H1 (cell line): ENCODE measurements around the gene TUBE1. TPM values are rescaled to one million over a fixed set of nuclear protein-coding genes. Genes with fewer than 3 reads are reported as not detected.

ENCODE experiments used
- CTCF ChIA-PET: fragments of 300-600 bp; sonication (Branson Sonifier 250); formaldehyde crosslinking; loops from one replicate; lab custom pipeline; 2021; ENCODE audit not compliant: partially characterized antibody; lab: Charles Lee
- POLR2A ChIA-PET: fragments of 300-600 bp; sonication (Branson Sonifier 250); formaldehyde crosslinking; loops from one replicate; lab custom pipeline; 2021; ENCODE audit warnings: inconsistent platforms; ENCODE audit not compliant: partially characterized antibody; lab: Charles Lee
- DNase-seq, 2 experiments: peaks; one replicate each; pipeline versions ENCODE4 v3.0.0 to v3.0.0-alpha.2; 2010 to 2022; ENCODE audit warnings: low spot score in 2 of 2, low read depth in 1 of 2, mixed read lengths in 1 of 2
- FAIRE-seq: peaks from 2 replicates; lab custom pipeline; 2011; peaks lifted over from hg19 to GRCh38; lab: Jason Lieb, UNC
- H2AFZ ChIP-seq: 2 replicates; pipeline ENCODE4 v1.8.1; 2012; ENCODE audit warnings: low read length, inconsistent platforms
- H2AK5ac ChIP-seq: 2 replicates; pipeline ENCODE4 v1.6.1; 2013; ENCODE audit warnings: low read depth, low read length
- H2BK120ac ChIP-seq: replicated peaks from 2 replicates; pipeline ENCODE3; 2013; ENCODE audit warnings: low read depth, low read length, inconsistent platforms
- H2BK12ac ChIP-seq: 2 replicates; pipeline ENCODE4 v1.6.1; 2013; ENCODE audit warnings: low read depth, low read length
- H2BK15ac ChIP-seq: 2 replicates; pipeline ENCODE4 v1.6.1; 2013; ENCODE audit warnings: low read length
- H2BK20ac ChIP-seq: 2 replicates; pipeline ENCODE4 v1.6.1; 2013; ENCODE audit warnings: low read length
- H2BK5ac ChIP-seq: 2 replicates; pipeline ENCODE4 v1.6.1; 2013; ENCODE audit warnings: low read depth, low read length
- H3K14ac ChIP-seq: 2 replicates; pipeline ENCODE4 v1.6.1; 2013; ENCODE audit warnings: inconsistent platforms; ENCODE audit not compliant: insufficient read length
- H3K18ac ChIP-seq: 2 replicates; pipeline ENCODE4 v1.6.1; 2013; ENCODE audit warnings: low read length; ENCODE audit errors: extremely low read depth
- H3K23ac ChIP-seq: 2 replicates; pipeline ENCODE4 v1.6.1; 2013; ENCODE audit warnings: inconsistent platforms; ENCODE audit not compliant: insufficient read length
- H3K23me2 ChIP-seq: 2 replicates; pipeline ENCODE4 v1.6.1; 2013; ENCODE audit warnings: low read depth, low read length
- H3K27ac ChIP-seq: 2 replicates; pipeline ENCODE4 v1.6.1; 2011; ENCODE audit warnings: low read depth, low read length, inconsistent platforms
- H3K27me3 ChIP-seq, 4 experiments: replicated peaks in 1 of 4; 1 replicate in 1 of 4; 2 replicates in 3 of 4; pipeline versions ENCODE4 v1.6.1 to v1.8.1; 2011 to 2013; ENCODE audit warnings: low read length in 3 of 4, mild to moderate bottlenecking in 3 of 4, inconsistent platforms in 2 of 4, mixed read lengths in 2 of 4, moderate library complexity in 1 of 4; ENCODE audit not compliant: control insufficient read depth in 3 of 4, insufficient read depth in 3 of 4; ENCODE audit errors: extremely low read depth in 1 of 4
- H3K36me3 ChIP-seq, 4 experiments: 2 replicates each; pipeline versions ENCODE4 v1.6.1 to v1.8.1; 2011 to 2013; ENCODE audit warnings: mild to moderate bottlenecking in 4 of 4, low read length in 3 of 4, moderate library complexity in 2 of 4, control low read depth in 1 of 4, inconsistent platforms in 1 of 4; ENCODE audit not compliant: insufficient read depth in 4 of 4, control insufficient read depth in 2 of 4
- H3K4ac ChIP-seq: replicated peaks from 2 replicates; pipeline ENCODE3; 2013; ENCODE audit warnings: low read length, low read depth, mixed read lengths, inconsistent platforms; ENCODE audit not compliant: insufficient read length
- H3K4me1 ChIP-seq, 4 experiments: replicated peaks in 1 of 4; 1 replicate in 1 of 4; 2 replicates in 3 of 4; pipeline versions ENCODE4 v1.6.1 to v1.8.1; 2011 to 2013; ENCODE audit warnings: low read length in 3 of 4, inconsistent platforms in 2 of 4, mixed read lengths in 1 of 4; ENCODE audit not compliant: insufficient read depth in 4 of 4, control insufficient read depth in 3 of 4
- H3K4me2 ChIP-seq, 2 experiments: 2 replicates each; pipeline versions ENCODE4 v1.6.1 to v1.8.1; 2011 to 2013; ENCODE audit warnings: low read depth in 2 of 2, low read length in 2 of 2, control low read depth in 1 of 2, inconsistent platforms in 1 of 2, mild to moderate bottlenecking in 1 of 2; ENCODE audit not compliant: insufficient read depth in 1 of 2
- H3K4me3 ChIP-seq, 4 experiments: fragments of 200-600, 300-600 bp in 1 of 4; sonication (generic), shearing (Covaris generic), sonication (Bioruptor Twin) in 1 of 4; 2 replicates each; pipeline versions ENCODE4 v1.5.1 to v1.8.1; 2011 to 2016; ENCODE audit warnings: low read length in 4 of 4, low read depth in 3 of 4, control low read depth in 2 of 4, inconsistent platforms in 2 of 4, mild to moderate bottlenecking in 2 of 4, mixed read lengths in 1 of 4, moderate library complexity in 1 of 4; ENCODE audit not compliant: insufficient read depth in 2 of 4; ENCODE audit errors: extremely low read depth in 1 of 4
- H3K56ac ChIP-seq: replicated peaks from 2 replicates; pipeline ENCODE3; 2013; ENCODE audit warnings: low read depth, mild to moderate bottlenecking, mixed read lengths, low read length, inconsistent platforms; ENCODE audit not compliant: insufficient read length
- H3K79me1 ChIP-seq: 2 replicates; pipeline ENCODE4 v1.6.1; 2013; ENCODE audit warnings: low read depth, low read length, control low read depth
- H3K79me2 ChIP-seq, 2 experiments: 2 replicates each; pipeline versions ENCODE4 v1.6.1 to v1.8.1; 2012 to 2013; ENCODE audit warnings: low read length in 2 of 2, mild to moderate bottlenecking in 2 of 2, inconsistent platforms in 1 of 2; ENCODE audit not compliant: insufficient read depth in 2 of 2, control insufficient read depth in 1 of 2
- H3K9ac ChIP-seq, 4 experiments: replicated peaks in 1 of 4; 1 replicate in 1 of 4; 2 replicates in 3 of 4; pipeline versions ENCODE4 v1.6.1 to v1.8.1; 2011 to 2013; ENCODE audit warnings: low read depth in 3 of 4, low read length in 3 of 4, control low read depth in 2 of 4, mild to moderate bottlenecking in 2 of 4, moderate library complexity in 2 of 4, inconsistent platforms in 1 of 4; ENCODE audit errors: extremely low read depth in 1 of 4
- H3K9me3 ChIP-seq, 2 experiments: 2 replicates each; pipeline versions ENCODE4 v1.6.1 to v1.8.1; 2012 to 2013; ENCODE audit warnings: mild to moderate bottlenecking in 2 of 2, moderate library complexity in 2 of 2, control low read depth in 1 of 2, inconsistent platforms in 1 of 2, low read depth in 1 of 2, low read length in 1 of 2, mixed read lengths in 1 of 2; ENCODE audit not compliant: insufficient read depth in 2 of 2
- H4K20me1 ChIP-seq, 2 experiments: replicated peaks in 1 of 2; 2 replicates each; pipeline versions ENCODE3 to v1.8.1; 2011 to 2013; ENCODE audit warnings: inconsistent platforms in 2 of 2, low read length in 2 of 2, mild to moderate bottlenecking in 1 of 2; ENCODE audit not compliant: insufficient read depth in 2 of 2, control insufficient read depth in 1 of 2
- H4K5ac ChIP-seq: 2 replicates; pipeline ENCODE4 v1.6.1; 2013; ENCODE audit warnings: low read length, low read depth, mixed read lengths, inconsistent platforms; ENCODE audit not compliant: insufficient read length
- H4K8ac ChIP-seq: 2 replicates; pipeline ENCODE4 v1.8.0; 2013; ENCODE audit warnings: mild to moderate bottlenecking, moderate library complexity, low read length, inconsistent platforms; ENCODE audit not compliant: insufficient read depth; ENCODE audit errors: extremely low read depth
- H4K91ac ChIP-seq: replicated peaks from 2 replicates; pipeline ENCODE3; 2013; ENCODE audit warnings: low read length, mixed read lengths, inconsistent platforms; ENCODE audit not compliant: insufficient read length
- ASH2L ChIP-seq: fragments of 200-600, 300-600 bp; sonication (generic); IDR thresholded peaks from one replicate; pipeline ENCODE4 v1.7.1; 2017; ENCODE audit warnings: low read length
- BRCA1 ChIP-seq: IDR thresholded peaks from 2 replicates; pipeline ENCODE4 v1.6.1; 2012; ENCODE audit warnings: low read depth, low read length, improper control_type of control experiment
- CHD1 ChIP-seq: IDR thresholded peaks from 2 replicates; pipeline ENCODE4 v1.6.1; 2012; ENCODE audit warnings: low read depth, low read length, improper control_type of control experiment
- CTBP2 ChIP-seq: IDR thresholded peaks from 2 replicates; pipeline ENCODE4 v1.7.0; 2011; ENCODE audit warnings: borderline replicate concordance, mild to moderate bottlenecking, moderate library complexity, mixed read lengths, low read length; ENCODE audit not compliant: insufficient read depth, insufficient read length
- EP300 ChIP-seq, 2 experiments: IDR thresholded peaks; 1 replicate in 1 of 2; 2 replicates in 1 of 2; pipeline ENCODE4 v1.6.1; 2011 to 2012; ENCODE audit warnings: low read depth in 2 of 2, low read length in 2 of 2, mild to moderate bottlenecking in 2 of 2, borderline replicate concordance in 1 of 2, inconsistent platforms in 1 of 2, moderate library complexity in 1 of 2
- FOSL1 ChIP-seq: IDR thresholded peaks from 2 replicates; pipeline ENCODE4 v1.6.1; 2011; ENCODE audit warnings: mild to moderate bottlenecking, low read depth, low read length, moderate library complexity; ENCODE audit not compliant: insufficient read depth
- JUN ChIP-seq: IDR thresholded peaks from 2 replicates; pipeline ENCODE4 v1.6.1; 2011; ENCODE audit warnings: low read depth, mild to moderate bottlenecking, improper control_type of control experiment, low read length
- KDM1A ChIP-seq: fragments of 200-600, 300-600 bp; sonication (generic); IDR thresholded peaks from 2 replicates; pipeline ENCODE4 v1.7.1; 2016; ENCODE audit warnings: mild to moderate bottlenecking, low read length, borderline replicate concordance
- KDM5A ChIP-seq: fragments of 200-600 bp; IDR thresholded peaks from 2 replicates; pipeline ENCODE4 v1.7.1; 2012; ENCODE audit warnings: mild to moderate bottlenecking, low read length, inconsistent platforms, mixed read lengths
- POU5F1 ChIP-seq: IDR thresholded peaks from 2 replicates; pipeline ENCODE4 v1.6.1; 2011; ENCODE audit warnings: low read depth, mild to moderate bottlenecking, low read length, moderate library complexity
- SIX5 ChIP-seq: IDR thresholded peaks from 2 replicates; pipeline ENCODE4 v1.6.1; 2011; ENCODE audit warnings: mild to moderate bottlenecking, low read depth, low read length
- TBP ChIP-seq: IDR thresholded peaks from 2 replicates; pipeline ENCODE4 v1.6.1; 2011; ENCODE audit warnings: low read depth, low read length, improper control_type of control experiment
- WGBS, 2 experiments: shearing (Covaris generic) in 1 of 2; methylation state at CpG; one replicate each; pipeline versions ENCODE4 v1.1.6 to v1.1.7; 2013 to 2015; ENCODE audit warnings: low lambda C conversion rate in 2 of 2, mixed read lengths in 2 of 2, inconsistent platforms in 1 of 2, low coverage in 1 of 2, missing lambda C conversion rate in 1 of 2; ENCODE audit not compliant: insufficient replicate concordance in 2 of 2, insufficient coverage in 1 of 2, insufficient read length in 1 of 2; ENCODE audit errors: extremely low coverage in 1 of 2, missing lambda C conversion rate in 1 of 2; 5-methylcytosine and 5-hydroxymethylcytosine counted together
- polyA plus RNA-seq, 7 experiments: library from polyadenylated mRNA; depleted of rRNA in 3 of 7; stranded (reverse) in 5 of 7; unstranded in 2 of 7; fragments of >200 nt in 5 of 7; fragments of 200-250 nt in 2 of 7; gene quantifications; 1 replicate in 5 of 7; 2 replicates in 1 of 7; 4 replicates in 1 of 7; pipeline versions ENCODE4 v1.2.1 to v1.2.3, GENCODE V29; 2011 to 2013; ENCODE audit warnings: missing spikeins in 2 of 7, mixed read lengths in 2 of 7
- total RNA-seq: library from RNA; stranded (reverse); fragmentation: NEBNext Ultra II Directional; extraction: Animal tissue kit (Norgen Biotek cat#: 25700); gene quantifications from 2 replicates; pipeline ENCODE4 v1.2.1, GENCODE V29; 2021
- TF ChIP-seq, protein P1 (sequence below): IDR thresholded peaks from 2 replicates; pipeline ENCODE4 v1.6.1; 2012; ENCODE audit warnings: inconsistent platforms
- TF ChIP-seq, protein P2 (sequence below): IDR thresholded peaks from 2 replicates; pipeline ENCODE4 v1.6.1; 2011; ENCODE audit warnings: low read depth, mild to moderate bottlenecking, low read length; ENCODE audit not compliant: insufficient read depth

Gene TUBE1
- total and polyA plus RNA-seq, 2 of the 8 experiments (the other 6 are each of a cell fraction or from before 2014, with no cell fraction given): 8.0 to 15.9 TPM

DNA sequence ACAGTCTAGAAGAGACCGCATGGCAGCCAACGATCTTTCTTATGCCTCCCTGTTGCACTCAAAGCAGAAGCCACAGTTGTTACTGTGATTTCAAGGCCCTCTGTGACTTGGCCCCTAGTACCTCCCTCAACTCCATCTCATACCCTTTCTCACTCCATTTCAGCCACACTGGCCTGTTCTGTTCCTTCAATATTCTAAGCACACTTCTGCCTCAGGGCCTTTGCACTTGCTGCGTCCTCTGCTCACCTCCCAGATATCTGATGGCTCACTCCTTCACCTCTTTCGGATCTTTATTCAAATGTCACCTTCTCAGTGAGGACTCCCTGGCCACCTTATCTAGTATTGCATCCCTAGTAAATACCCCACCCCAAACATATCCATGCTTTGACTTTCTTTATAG, 62.8 kb downstream of the TUBE1 start:
- no peak overlapping the region for H4K8ac ChIP-seq
- H3K9ac ChIP-seq: no peak overlapping the region
- no peaks in the 10 kb centered on the region for H3K79me1 ChIP-seq
- no peaks in the 10 kb centered on the region for H3K27me3 ChIP-seq
- H3K4me1 ChIP-seq: no peaks in the 10 kb centered on the region
- H2BK20ac ChIP-seq: no peak overlapping the region
- CTCF ChIA-PET: interaction anchor here (5.2 kb wide), 1 partner anchor 16 kb away, joined by 98 read pairs; no protein-coding TSS in a partner anchor
- H3K56ac ChIP-seq: no peak overlapping the region
- no peak overlapping the region for H3K27ac ChIP-seq
- no peak overlapping the region for H2BK15ac ChIP-seq
- H3K79me2 ChIP-seq: no peaks in the 10 kb centered on the region
- no peak overlapping the region for H3K14ac ChIP-seq
- H3K9me3 ChIP-seq: peaks cover 3 to 4% of the 10 kb centered on the region in 2 experiments; a peak in 1 of 4 replicates
- no peak overlapping the region for H2BK120ac ChIP-seq
- H2BK5ac ChIP-seq: no peak overlapping the region
- H3K4me2 ChIP-seq: no peak overlapping the region
- no peaks in the 10 kb centered on the region; the same call in 1 of the 2 replicates for H3K23me2 ChIP-seq
- DNase-seq (no peak), FAIRE-seq (no peak)
- H3K36me3 ChIP-seq: no peaks in the 10 kb centered on the region
- H4K91ac ChIP-seq: no peak overlapping the region
- no peak overlapping the region for H2AK5ac ChIP-seq
- WGBS, 2 experiments: 95% methylated on average over 4 of the region's 4 CpGs; no CpG with 5 or more reads in 1 of the 2 experiments
- no peak overlapping the region for H4K5ac ChIP-seq
- H2BK12ac ChIP-seq: no peak overlapping the region
- H2AFZ ChIP-seq: no peak overlapping the region
- no peak overlapping the region for H3K23ac ChIP-seq
- H3K18ac ChIP-seq: no peak overlapping the region
- H3K4me3 ChIP-seq: no peak overlapping the region
- no peaks in the 10 kb centered on the region for H4K20me1 ChIP-seq
- POLR2A ChIA-PET: no interaction called here
- H3K4ac ChIP-seq: no peak overlapping the region
- no peak for TF ChIP-seq KDM1A
- no peak for TF ChIP-seq EP300 (IDR thresholded peaks at IDR 0.05; ENCODE audit: borderline replicate concordance in 1 of 2, low read depth in 2 of 2, low read length in 2 of 2)
- no peak for TF ChIP-seq BRCA1
- no peak for TF ChIP-seq POU5F1
- TF ChIP-seq, protein P1, sequence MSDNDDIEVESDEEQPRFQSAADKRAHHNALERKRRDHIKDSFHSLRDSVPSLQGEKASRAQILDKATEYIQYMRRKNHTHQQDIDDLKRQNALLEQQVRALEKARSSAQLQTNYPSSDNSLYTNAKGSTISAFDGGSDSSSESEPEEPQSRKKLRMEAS: no peak
- no peak for TF ChIP-seq FOSL1
- TF ChIP-seq, protein P2, sequence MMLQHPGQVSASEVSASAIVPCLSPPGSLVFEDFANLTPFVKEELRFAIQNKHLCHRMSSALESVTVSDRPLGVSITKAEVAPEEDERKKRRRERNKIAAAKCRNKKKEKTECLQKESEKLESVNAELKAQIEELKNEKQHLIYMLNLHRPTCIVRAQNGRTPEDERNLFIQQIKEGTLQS: no peak
- no peak for TF ChIP-seq SIX5
- TF ChIP-seq JUN: no peak
- no peak for TF ChIP-seq CTBP2
- no peak for TF ChIP-seq TBP
- TF ChIP-seq KDM5A: no peak
- no peak for TF ChIP-seq CHD1
- TF ChIP-seq ASH2L: no peak
